Measurements from ENCODE around the gene RAP1GAP2.

DNA sequence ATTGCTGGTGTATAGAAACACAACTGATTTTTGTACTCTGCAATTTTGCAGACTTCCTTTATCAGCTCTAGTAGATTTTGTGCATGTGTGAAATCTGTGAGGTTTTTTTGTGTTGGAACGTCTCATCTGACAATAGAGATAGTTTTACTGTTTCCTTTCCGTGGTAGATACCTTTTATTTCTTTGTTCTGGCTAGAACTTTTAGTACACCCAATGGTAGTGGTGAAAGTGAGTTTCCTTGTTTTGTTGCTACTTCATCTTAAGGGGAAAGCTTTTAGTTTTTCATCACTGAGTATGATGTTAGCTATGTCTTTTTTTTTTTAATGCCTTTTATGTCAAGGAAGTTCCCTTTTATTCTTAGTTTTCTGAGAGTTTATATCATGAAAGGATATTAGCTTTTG, 149.1 kb downstream of the RAP1GAP2 start:
- TF ChIP-seq CTCF (conservative IDR thresholded peaks at IDR 0.05 in 1 of 2, IDR thresholded peaks at IDR 0.05 in 1 of 2; ENCODE audit: extremely low read depth in 1 of 2, insufficient read depth in 1 of 2, low read depth in 1 of 2, low read length in 2 of 2), result no peak
- no peak for TF ChIP-seq EZH2 (IDR thresholded peaks at IDR 0.05; ENCODE audit: borderline replicate concordance, low read length)

Data from mammary epithelial cell (primary cell).